GM18508 (cell line): ENCODE measurements around the gene PRM2.
A peak's percentile ranks its signal among the peaks of the same experiment; 100 is the strongest.

Source experiments
- ATAC-seq: cut with Tn5 transposase; IDR thresholded peaks from one replicate; pipeline ENCODE4 v1.9.1; 2021; ENCODE audit warnings: moderate number of reproducible peaks; ENCODE audit not compliant: insufficient read depth, unreplicated experiment

PRM2 gene

DNA sequence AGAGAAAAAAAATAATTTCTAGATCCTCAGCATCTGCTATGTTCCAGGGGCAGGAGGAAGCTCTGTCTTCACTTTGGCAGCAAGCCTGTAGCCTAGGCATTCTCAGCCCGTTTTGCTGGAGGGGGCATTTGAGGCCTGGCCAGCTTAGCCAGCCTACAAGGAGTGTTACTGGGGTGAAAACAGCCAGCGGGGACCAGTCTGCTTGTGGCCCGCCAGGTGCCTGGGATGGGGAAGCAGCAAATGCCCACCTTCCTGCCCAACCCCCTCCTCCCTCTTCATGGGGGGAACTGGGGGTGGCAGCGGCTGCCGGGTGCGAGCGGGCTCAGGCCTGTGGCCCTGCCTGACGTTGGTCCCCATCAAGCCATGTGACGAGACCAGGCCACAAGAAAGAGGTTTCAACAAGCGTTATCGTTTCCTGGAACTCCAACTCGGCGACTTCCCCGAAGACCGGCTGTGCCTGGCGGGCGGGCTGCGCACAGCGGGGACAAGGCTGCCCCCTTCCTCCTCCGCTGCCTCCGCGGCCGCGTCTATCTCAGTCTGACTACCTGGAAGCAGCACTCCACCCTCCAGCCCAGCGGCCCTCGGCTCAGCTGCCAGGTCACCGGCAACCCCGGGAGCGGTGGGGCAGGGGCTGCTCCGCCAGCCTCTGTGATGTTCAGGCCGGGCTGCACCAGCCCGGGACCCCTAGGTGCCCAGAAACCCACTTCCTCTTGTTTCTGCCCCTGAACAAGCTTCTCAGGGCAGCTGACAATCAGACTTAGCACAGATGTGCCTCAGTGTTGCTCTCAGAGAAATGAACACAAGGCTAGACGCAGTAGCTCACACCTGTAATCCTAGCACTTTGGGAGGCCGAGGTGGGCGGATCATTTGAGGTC is 43.2 kb downstream of the PRM2 start:
- ATAC-seq: peak; percentile 52

DNA sequence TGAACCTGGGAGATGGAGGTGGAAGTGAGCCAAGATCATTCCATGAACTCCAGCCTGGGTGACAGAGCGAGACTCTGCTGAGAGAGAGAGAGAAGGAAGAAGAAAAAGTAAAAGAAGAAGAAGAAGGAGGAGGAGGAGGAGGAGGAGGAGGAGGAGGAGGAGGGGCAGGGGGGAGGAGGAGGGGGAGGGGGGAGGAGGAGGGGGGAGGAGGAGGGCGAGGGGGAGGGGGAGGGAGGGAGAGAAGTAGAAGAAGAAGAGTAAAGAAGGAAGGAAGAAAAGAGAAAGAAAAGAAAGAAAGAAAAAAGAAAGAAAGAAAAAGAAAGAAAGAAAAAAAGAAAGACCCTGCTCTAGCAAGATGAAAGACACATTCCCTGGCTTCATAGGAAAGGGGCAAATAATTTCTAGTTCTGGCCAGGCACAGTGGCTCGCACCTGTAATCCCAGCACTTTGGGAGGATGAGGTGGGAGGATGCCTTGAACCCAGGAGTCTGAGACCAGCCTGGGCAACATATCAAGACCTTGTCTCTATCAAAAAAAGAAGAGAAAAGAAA is 43.9 kb downstream of the PRM2 start:
- no peak for ATAC-seq

DNA sequence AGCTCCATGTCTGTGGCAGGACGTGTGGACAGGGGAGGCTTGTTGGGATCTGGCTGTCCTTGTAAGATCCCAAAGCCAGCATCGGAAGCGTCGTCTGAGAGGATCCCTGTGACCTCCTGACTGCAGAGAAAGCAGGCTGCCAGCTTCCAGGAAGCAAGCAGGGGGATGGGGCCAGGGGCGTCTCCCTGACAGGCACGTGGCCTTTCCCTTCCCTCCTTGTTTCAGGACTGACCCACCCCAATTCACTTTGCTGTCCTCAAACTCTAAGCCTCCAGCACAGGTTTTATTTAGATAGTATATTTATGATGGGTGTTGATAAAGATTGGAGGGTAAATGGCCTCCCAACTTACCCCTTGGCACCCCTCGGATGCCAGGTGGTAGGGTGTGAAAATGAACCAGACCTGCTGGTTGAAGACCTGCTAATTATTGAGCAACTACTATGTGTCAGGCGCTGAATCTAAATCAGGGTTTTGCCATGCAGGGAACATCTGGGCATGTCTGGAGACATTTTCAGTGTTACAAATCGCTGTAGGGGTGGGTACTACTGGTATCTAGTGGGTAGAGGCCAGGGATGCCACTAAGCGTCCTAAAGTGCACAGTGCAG is 44.8 kb downstream of the PRM2 start:
- ATAC-seq: no peak

DNA sequence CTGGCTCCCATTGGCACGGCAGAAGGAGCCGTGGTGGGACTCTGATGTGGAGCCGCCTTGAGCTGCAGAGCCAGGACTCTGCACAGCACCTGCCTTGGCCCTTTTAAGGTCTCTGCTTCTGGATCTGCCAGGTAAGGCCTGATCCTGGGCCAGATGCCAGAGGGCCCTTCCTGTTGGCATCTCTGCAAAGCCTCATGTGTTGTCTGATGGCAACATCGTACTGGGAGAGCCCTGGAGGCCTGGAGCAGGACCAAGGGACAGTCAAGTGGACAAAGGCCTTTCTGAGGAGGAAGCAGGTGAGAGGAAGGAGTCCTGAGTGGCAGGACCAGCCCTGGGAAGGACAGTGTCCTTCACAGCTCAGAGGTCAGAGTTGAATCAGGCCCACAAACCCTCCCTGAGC is 46.4 kb downstream of the PRM2 start:
- ATAC-seq: no peak

DNA sequence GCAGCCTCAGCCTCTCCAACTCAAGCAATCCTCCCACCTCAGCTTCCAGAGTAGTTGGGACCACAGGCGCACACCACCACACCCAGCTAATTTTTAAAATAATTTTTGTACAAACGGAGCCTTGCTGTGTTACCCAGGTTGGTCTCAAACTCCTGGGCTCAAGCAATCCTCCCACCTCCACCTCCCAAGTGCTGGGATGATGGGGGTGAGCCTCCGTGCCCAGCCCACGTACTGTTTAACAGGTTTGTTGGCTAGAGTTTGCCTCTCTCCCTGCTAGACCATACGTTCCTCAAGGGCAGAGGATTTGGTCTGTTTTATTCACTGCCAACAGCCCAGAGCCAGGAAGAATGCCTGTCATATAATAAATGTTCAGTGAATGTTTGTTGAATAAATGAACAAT is 46.8 kb downstream of the PRM2 start:
- ATAC-seq: no peak

DNA sequence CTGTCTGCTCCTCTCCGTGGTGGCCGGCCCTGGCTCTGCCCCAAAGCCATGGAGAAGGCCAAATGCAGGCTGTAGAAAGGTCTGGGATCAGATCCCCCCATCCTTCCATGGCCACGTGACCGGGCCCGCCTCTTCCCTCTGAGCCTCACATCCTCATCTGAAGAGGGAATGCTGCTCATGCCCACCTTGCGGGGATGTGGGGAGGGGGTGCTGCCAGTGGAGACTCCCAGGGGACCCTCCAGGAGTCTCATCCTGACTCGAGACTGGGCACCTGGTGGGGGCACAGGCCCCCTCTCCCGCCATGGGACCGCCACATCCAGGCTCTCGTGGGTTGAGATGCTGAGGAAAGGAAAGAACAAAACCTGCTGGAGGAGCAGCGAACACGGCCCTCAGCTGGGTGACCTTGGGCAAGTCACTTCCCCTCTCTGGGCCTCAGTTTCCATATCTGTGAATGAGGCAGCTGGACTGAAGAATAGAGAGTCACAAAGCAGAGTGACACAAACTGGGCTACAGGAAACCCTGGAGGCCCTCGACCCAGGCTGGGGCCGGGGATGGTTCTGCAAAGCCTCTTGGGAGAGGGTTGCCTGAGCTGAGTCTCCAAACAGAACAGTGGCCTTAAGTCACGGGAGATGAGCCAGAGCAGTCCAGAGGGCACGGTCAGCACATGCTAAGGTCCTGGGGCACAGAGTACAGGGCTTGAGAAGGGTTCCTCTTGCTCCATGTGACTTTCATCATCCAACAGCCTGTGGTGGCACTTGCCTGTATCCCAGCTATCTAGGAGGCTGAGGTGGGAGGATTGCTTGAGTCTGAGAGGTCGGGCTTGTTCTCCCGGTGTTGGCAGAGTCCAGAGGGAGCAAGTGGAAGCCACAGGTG is 50.4 kb downstream of the PRM2 start:
- no peak for ATAC-seq
